Measurements from ENCODE around the gene FGF2.

DNA sequence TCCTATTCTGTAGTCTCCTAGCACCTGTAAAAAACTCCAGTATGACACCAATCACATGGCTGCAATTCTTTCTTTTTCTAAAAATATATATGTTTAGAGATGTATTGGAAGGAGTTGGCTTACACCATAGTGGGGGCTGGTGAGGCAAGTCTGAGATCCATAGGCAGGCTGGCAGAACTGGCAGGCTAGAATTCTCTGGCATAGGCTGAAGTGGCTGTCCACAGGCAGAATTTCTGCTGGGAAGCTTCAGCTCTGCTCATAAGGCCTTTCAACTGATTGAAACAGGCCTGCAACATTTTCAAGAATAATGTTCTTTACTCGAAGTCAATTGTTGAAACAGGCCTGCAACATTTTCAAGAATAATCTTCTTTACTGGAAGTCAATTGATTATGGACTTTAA lies 37.0 kb downstream of the FGF2 start:
- TF ChIP-seq, protein P1, sequence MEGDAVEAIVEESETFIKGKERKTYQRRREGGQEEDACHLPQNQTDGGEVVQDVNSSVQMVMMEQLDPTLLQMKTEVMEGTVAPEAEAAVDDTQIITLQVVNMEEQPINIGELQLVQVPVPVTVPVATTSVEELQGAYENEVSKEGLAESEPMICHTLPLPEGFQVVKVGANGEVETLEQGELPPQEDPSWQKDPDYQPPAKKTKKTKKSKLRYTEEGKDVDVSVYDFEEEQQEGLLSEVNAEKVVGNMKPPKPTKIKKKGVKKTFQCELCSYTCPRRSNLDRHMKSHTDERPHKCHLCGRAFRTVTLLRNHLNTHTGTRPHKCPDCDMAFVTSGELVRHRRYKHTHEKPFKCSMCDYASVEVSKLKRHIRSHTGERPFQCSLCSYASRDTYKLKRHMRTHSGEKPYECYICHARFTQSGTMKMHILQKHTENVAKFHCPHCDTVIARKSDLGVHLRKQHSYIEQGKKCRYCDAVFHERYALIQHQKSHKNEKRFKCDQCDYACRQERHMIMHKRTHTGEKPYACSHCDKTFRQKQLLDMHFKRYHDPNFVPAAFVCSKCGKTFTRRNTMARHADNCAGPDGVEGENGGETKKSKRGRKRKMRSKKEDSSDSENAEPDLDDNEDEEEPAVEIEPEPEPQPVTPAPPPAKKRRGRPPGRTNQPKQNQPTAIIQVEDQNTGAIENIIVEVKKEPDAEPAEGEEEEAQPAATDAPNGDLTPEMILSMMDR (IDR thresholded peaks at IDR 0.05), result no peak
- TF ChIP-seq POLR2AphosphoS5 (IDR thresholded peaks at IDR 0.05), result no peak
